ENCODE measurements around the gene SLC10A6.

- TF ChIP-seq SP1 (IDR thresholded peaks at IDR 0.05), result no peak
- TF ChIP-seq HDGF (IDR thresholded peaks at IDR 0.05; ENCODE audit: borderline replicate concordance), result no peak
- no peak for TF ChIP-seq ZNF384 (IDR thresholded peaks at IDR 0.05)
- TF ChIP-seq ARNT (IDR thresholded peaks at IDR 0.05), result no peak
- TF ChIP-seq NFRKB (IDR thresholded peaks at IDR 0.05), result no peak
Observed at GRCh38 chr4:86845593-86845992, 3.6 kb downstream of the SLC10A6 start.
